GM19238 (cell line): Measurements from ENCODE around the gene NKX6-2.
"Not testable (repeated sequence)": the region's sequence is repeated elsewhere in the genome, so short reads cannot be mapped to it uniquely, and the experiment has no call there.

Experiments
- DNase-seq: peaks from one replicate; pipeline ENCODE4 v3.0.0; 2011; ENCODE audit warnings: low spot score; ENCODE audit not compliant: insufficient read length

Gene NKX6-2

GRCh38 chr10:132755166-132755711, 30.7 kb downstream of the NKX6-2 start:
- no peak for DNase-seq

- DNase-seq, result no peak
Observed at GRCh38 chr10:132754071-132754470, 31.9 kb downstream of the NKX6-2 start.

- no peak for DNase-seq
Observed at GRCh38 chr10:132753596-132753995, 32.4 kb downstream of the NKX6-2 start.

GRCh38 chr10:132752961-132753360, 33.0 kb downstream of the NKX6-2 start:
- no peak for DNase-seq

- no peak for DNase-seq
Observed at GRCh38 chr10:132752378-132752777, 33.6 kb downstream of the NKX6-2 start.

GRCh38 chr10:132750936-132751335, 35.0 kb downstream of the NKX6-2 start:
- DNase-seq, result no peak

- DNase-seq, result no peak
Observed at GRCh38 chr10:132749371-132749795, 36.6 kb downstream of the NKX6-2 start.

- no peak for DNase-seq
Observed at GRCh38 chr10:132748545-132749370, 37.2 kb downstream of the NKX6-2 start.

GRCh38 chr10:132748135-132748534, 37.8 kb downstream of the NKX6-2 start:
- no peak for DNase-seq

- no peak for DNase-seq
Observed at GRCh38 chr10:132746801-132747625, 38.9 kb downstream of the NKX6-2 start.

- DNase-seq, result no peak
Observed at GRCh38 chr10:132746386-132746785, 39.6 kb downstream of the NKX6-2 start.

GRCh38 chr10:132745971-132746370, 40.0 kb downstream of the NKX6-2 start:
- no peak for DNase-seq

GRCh38 chr10:132745511-132745910, 40.4 kb downstream of the NKX6-2 start:
- DNase-seq, result no peak

- DNase-seq, result no peak
Observed at GRCh38 chr10:132744839-132745238, 41.1 kb downstream of the NKX6-2 start.

- no peak for DNase-seq
Observed at GRCh38 chr10:132743925-132744490, 41.9 kb downstream of the NKX6-2 start.

GRCh38 chr10:132743196-132743924, 42.6 kb downstream of the NKX6-2 start:
- not testable (repeated sequence) for DNase-seq

- no peak for DNase-seq
Observed at GRCh38 chr10:132742837-132743194, 43.1 kb downstream of the NKX6-2 start.

- DNase-seq, result no peak
Observed at GRCh38 chr10:132742167-132742836, 43.6 kb downstream of the NKX6-2 start.

GRCh38 chr10:132740588-132740987, 45.4 kb downstream of the NKX6-2 start:
- no peak for DNase-seq

- DNase-seq, result no peak
Observed at GRCh38 chr10:132739225-132739613, 46.7 kb downstream of the NKX6-2 start.
